T47D (cell line): ENCODE data around the gene RTF1.
A peak's percentile ranks its signal among the peaks of the same experiment; 100 is the strongest.

ENCODE experiments used
- DNase-seq, 2 experiments: peaks; one replicate each; pipeline versions ENCODE4 v3.0.0 to v3.0.0-alpha.2; 2011 to 2012; ENCODE audit warnings: low read depth in 1 of 2, low spot score in 1 of 2
- JUND ChIP-seq: IDR thresholded peaks from 2 replicates; pipeline ENCODE4 v1.6.1; 2012; ENCODE audit warnings: low read depth
- in situ Hi-C: cut with HindIII; loops from 2 replicates; pipeline ENCODE4 v1.10.0; 2016; ENCODE audit warnings: low sequenced_read_pairs, low pct_unique_long_range_greater_than_20kb

RTF1 gene

DNA sequence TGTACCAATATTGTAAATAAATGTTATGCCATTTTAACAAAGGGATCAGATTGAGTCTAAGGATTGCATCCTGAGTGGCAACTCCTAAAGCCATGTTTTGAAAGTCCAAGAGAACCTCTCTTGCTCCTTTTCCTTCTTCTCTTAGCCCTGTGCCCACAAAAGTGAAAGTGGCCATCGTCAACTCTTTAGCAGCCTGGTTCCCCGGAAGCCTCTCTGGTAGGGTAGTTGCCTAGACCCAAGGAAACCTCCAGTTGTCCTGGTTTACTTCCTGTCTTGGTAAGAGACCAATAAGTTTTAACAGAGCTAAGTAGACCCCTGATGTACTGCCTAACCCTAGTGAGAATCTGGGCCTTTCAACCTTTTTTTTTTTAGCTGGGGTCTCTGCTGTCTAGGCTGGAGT is 66.6 kb downstream of the RTF1 start:
- DNase-seq, result no peak
- in situ Hi-C loops, result no loop called here
- no peak for TF ChIP-seq JUND

DNA sequence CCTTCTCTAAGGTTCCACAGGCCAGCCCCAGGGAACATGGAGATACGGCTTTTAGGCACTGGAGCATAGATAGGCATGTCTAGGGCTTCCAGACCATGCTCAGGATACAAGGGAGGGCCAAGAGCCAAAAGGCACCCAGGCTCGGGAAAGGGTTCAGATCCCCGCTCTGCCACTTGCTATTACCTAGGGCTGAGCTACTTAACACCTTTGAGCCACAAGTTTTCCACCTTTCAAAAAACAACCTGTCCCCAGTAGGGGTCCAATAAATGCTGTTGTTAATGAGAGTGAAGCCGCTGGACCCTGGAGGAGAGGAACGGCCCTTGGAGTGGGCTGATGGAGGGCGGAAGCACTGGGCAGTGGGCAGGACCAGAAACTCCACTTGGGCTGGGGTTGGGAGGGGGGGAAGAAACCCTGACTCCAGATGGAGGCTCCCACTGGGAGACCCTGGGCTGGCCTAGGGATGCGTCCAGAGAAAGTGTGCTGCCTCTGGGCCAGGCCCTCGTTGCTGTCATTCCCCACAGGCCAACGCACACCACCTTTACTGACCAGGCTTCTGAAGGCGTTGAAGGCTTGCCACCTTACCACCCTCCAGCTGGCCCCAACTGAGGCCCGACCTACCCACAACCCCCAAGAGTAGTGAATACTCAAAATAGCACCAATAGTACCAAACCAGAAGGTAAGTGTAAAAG is 68.2 kb downstream of the RTF1 start:
- in situ Hi-C loops, result no loop called here
- DNase-seq, result no peak

DNA sequence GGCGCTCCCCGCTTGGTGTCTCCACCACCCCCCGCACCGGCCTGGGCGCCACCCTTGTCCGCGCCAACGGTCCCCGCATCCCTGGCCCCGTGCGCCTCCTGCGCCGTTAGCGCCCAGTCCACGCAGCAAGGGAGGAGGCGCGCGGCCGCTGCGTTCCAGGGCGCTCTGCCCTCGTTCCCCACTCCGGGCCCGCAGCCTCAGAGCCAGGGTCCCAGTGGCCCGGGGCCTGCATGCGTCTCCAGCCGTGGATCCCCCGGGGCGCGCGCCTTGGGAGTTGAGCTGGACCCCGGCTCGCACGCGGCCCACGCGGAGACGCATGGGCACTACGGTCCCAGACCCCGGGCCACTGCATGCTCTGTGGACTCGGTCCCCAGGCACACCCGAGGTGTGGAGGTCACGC is 69.4 kb downstream of the RTF1 start:
- in situ Hi-C loops, result no loop called here
- no peak for DNase-seq
- TF ChIP-seq JUND, result no peak

More for the DNA sequence above, 68.2 kb downstream of the RTF1 start:
- TF ChIP-seq JUND, result no peak

DNA sequence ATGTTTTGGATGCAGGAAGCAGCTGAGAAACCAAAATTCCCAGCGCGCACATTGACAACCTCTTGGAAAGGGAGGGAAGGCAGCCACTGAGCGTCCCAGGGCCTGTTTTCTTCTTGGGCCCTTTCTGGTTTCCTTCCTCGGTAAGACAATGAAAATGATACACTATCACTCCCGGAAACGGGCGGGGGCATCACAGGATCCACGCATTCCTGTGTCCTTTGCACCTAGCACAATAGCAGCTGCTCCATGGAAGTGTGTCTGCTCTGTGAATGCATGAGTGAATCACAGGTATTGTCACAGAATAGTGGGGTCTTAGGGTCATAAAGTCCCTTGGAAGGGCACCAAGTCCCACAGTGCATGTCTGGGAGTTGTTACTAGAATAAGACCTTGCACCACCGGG is 70.5 kb downstream of the RTF1 start:
- in situ Hi-C loops, result no loop called here

DNA sequence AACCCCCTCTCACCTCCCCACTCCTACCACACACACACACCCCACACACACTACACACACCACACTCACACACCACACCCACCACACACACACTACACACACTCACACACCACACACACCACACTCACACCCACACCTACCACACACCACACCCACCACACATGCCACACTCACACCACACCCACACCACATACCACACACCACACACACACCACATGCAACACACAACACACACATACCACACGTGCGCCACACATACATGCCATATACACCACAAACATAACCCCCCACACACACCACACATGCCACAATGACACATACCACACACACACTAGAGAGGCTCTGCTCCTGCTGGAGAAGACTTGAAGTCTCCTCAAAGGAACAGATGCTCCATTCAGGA is 70.9 kb downstream of the RTF1 start:
- TF ChIP-seq JUND, result no peak
- in situ Hi-C loops, result no loop called here
- DNase-seq, result no peak

More for the DNA sequence above, 70.5 kb downstream of the RTF1 start:
- no peak for DNase-seq
- TF ChIP-seq JUND, result no peak

DNA sequence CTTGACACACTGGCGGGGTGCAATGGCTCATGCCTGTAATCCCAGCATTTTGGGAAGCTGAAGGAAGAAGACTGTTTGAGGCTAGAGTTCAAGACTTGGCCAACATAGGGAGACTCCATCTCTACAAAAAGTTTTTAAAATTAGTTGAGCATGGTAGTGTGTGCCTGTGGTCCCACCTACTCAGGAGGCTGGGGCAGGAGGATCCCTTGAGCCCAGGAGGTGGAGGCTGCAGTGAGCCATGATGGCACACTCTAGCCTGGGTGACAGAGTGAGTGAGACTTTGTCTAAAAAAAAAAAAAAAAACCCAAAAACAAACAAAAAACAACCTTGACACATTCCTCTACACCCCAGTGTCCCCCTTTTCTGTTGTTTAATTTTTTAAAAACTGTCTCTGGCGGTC is 72.7 kb downstream of the RTF1 start:
- in situ Hi-C loops, result no loop called here
- no peak for TF ChIP-seq JUND
- DNase-seq, result no peak

DNA sequence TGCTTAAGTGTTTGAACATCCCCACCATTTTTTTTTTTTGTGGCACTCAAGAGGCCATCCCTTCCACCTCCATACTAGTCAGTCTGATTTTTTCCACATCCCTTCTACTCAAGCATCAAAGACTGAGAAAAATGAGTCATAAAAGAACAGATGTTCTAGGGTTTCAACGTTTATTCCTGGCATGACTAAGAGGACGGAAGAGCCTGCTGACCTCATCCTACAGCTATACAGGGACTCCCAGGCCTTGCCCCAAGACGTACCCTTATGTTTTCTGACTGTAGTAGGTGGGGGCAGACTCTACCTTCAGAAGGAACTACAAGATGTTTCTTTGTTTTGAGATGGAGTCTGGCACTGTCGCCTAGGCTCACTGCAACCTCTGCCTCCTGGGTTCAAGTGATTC is 73.5 kb downstream of the RTF1 start:
- no peak for DNase-seq
- in situ Hi-C loops, result no loop called here
- no peak for TF ChIP-seq JUND

DNA sequence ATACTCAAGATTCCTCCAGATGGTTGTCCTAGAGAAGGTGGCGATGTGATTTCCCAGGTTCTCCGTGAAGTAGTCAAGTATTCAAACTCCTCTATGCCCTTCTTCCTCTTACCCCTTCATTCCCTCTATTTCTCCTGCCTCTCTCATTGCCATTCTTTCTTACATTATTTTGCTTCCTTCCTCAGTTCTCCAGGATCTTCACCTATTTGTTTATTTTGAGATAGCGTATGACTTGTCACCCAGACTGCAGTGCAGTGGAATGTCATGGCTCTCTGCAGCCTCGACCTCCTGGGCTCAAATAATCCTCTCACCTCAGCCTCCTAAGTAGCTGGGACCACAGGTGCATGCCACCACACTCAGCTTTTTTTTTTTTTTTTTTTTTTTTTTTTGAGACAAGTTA is 75.0 kb downstream of the RTF1 start:
- no peak for DNase-seq
- TF ChIP-seq JUND, result no peak
- in situ Hi-C loops, result no loop called here

DNA sequence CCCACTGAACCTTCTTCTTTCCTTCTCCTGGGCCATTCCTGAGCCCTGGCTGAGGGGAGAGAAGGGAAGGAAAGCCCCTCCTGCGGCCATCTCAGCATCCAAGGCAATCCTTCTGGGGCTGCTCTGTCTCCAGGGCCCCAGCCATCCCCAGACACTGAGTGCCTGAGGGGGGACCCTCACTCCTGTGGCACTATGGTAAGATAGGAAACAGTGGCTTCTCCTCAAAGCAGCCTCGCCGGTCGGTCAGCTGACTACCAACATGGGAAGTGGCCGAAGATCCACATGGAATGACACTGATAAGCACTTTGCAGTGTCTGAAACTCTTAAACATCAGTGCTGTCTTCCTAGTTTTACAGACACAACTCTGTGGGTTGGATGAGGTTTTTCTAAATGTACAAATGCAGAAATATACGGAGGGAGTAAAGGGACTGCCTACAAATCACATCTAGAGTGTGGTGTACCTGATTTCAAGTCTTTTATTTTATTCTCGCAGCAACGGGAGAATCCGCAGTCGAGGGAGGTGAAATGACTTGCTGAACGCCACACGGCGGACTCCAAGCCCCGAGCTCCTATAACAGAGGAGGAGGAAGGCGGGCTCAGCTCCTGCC is 75.8 kb downstream of the RTF1 start:
- no peak for DNase-seq
- in situ Hi-C loops, result no loop called here
- TF ChIP-seq JUND, result no peak

DNA sequence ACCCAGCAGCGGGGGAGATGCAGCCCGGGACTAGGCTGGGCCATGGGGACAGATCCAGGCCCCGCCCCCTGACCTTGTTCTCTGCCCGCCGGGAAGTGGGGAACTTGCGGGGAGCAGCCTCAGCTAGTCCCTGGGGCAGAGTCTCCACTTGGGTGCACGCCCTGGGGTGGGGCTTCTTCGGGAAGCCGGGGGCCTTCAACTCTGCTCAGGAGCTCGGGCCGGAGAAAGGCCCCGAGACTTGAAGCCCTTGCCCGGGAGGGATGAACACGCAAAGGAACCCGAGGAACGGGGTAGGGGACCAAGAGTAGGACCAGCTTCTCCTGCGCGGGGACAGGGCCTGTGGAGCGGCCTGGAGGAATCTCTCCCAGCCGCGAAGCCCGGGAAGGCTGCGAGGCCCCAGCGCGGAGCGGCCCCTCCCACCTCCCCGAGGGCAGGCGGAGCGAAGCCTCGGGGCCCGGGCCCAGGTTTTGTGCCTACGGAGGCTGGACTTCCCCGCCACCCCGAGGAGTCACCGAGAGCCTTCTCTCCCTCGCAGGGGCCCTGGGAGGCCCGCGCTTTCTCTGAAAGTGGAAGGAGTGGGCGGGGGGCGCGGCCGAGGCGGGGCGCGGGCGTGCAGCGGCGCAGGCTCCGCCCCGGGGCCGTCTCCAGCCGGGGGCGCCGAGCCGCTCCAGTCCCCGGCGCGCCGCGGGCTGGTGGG is 76.5 kb downstream of the RTF1 start, which contains the start of gene ITPKA:
Gene ITPKA (plus strand): TSS at position 670 of the 697 bp plus-strand sequence. CDS start 54 bp downstream, outside the sequence.
- in situ Hi-C loops, result no loop called here
- no peak for TF ChIP-seq JUND
- DNase-seq, result peak; percentile 59 to 81

DNA sequence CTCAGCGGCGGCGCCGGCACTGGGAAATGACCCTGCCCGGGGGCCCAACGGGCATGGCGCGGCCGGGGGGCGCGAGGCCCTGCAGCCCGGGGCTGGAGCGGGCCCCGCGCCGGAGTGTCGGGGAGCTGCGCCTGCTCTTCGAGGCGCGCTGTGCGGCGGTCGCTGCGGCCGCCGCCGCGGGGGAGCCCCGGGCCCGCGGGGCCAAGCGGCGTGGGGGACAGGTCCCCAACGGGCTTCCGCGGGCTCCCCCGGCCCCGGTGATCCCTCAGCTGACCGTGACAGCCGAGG is 77.0 kb downstream of the RTF1 start:
- no peak for DNase-seq
- TF ChIP-seq JUND, result no peak

DNA sequence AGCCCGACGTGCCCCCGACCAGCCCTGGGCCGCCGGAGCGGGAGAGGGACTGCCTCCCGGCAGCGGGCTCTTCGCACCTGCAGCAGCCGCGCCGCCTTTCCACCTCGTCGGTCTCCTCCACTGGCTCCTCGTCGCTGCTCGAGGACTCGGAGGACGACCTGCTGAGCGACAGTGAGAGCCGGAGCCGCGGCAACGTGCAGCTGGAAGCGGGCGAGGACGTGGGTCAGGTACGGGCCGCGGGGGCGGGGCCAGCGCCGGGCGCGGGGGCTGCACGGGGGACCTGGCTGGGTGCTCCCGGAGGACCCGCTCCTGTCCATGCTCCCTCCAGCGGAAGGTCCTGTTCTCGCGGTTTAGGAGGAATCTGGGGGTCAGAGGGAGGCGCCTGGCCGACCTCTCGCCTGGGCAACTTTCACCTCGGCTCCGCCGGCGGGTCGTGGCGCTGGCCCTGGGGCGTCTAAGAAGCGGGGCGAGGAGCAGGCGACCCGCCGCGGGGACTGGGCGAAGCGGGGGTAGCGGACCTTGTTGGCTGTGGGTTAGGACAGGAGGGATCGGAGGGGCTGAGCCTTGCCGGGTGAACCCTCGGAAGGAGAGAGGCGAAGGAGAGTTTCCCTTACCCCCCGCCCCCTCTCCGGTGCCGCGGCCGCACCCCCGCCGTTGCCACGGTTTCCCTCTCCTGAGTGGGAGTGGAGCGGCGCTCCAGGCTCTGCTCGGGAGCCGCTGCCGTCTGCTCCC is 77.5 kb downstream of the RTF1 start:
- in situ Hi-C loops, result no loop called here
- no peak for TF ChIP-seq JUND
- peak; percentile 49 to 52 for DNase-seq

More for the DNA sequence above, 77.0 kb downstream of the RTF1 start:
- in situ Hi-C loops, result no loop called here
